Left ventricle myocardium inferior (tissue), 1 donor: Measurements from ENCODE around the gene CCDC60. TPM values are rescaled to one million over a fixed set of nuclear protein-coding genes. Genes with fewer than 3 reads are reported as not detected.

Experiments used
- DNase-seq: peaks from one replicate; pipeline ENCODE4 v3.0.0-alpha.2; 2020
- H3K27ac ChIP-seq: fragments of 200-600 bp; replicated peaks from 2 replicates; pipeline ENCODE4 v1.8.0; 2021
- H3K27me3 ChIP-seq: fragments of 200-600 bp; 2 replicates; pipeline ENCODE4 v1.8.0; 2021; ENCODE audit warnings: low read depth
- H3K36me3 ChIP-seq: fragments of 200-600 bp; 2 replicates; pipeline ENCODE4 v1.8.0; 2021
- H3K4me1 ChIP-seq: fragments of 200-600 bp; 2 replicates; pipeline ENCODE4 v1.8.0; 2021
- H3K4me3 ChIP-seq: fragments of 200-600 bp; 2 replicates; pipeline ENCODE4 v1.8.0; 2021; ENCODE audit warnings: mild to moderate bottlenecking, moderate library complexity
- H3K9me3 ChIP-seq: fragments of 200-600 bp; replicated peaks from 2 replicates; pipeline ENCODE4 v1.8.0; 2021
- CTCF ChIP-seq: fragments of 200-600 bp; IDR thresholded peaks from 2 replicates; pipeline ENCODE4 v1.8.0; 2021; ENCODE audit warnings: antibody characterized with exemption, mild to moderate bottlenecking, borderline replicate concordance
- intact Hi-C: fragments of 100-400 bp; cut with micrococcal nuclease; formaldehyde crosslinking; loops from one replicate; pipeline ENCODE4 v1.11.0; 2022
- total RNA-seq: library from RNA; stranded (reverse); fragmentation: NEBNext Ultra II Directional; extraction: Animal tissue kit (Norgen Biotek cat#: 25700); gene quantifications from one replicate; pipeline ENCODE4 v1.2.1, GENCODE V29; 2021
- donor health status: DM: no; HTN: yes; CAD: no; lungs with severe emphysema.

CCDC60 gene
- total RNA-seq, 1 donor from 2014 or later: not detected

GRCh38 chr12:119308708-119309456 lies 25.6 kb upstream of the CCDC60 start:
- TF ChIP-seq CTCF: no peak
- Histone ChIP-seq H3K9me3 (no peaks in the 10 kb centered on the region), H3K27ac (no peak overlapping the region), H3K27me3 (no peaks in the 10 kb centered on the region), H3K4me1 (no peaks in the 10 kb centered on the region), H3K4me3 (no peak overlapping the region), H3K36me3 (no peaks in the 10 kb centered on the region)
- intact Hi-C loops: no loop called here
- peak; percentile 29 for DNase-seq

- Histone ChIP-seq H3K27ac (no peak overlapping the region), H3K9me3 (no peaks in the 10 kb centered on the region), H3K27me3 (no peaks in the 10 kb centered on the region), H3K36me3 (no peaks in the 10 kb centered on the region), H3K4me3 (no peak overlapping the region), H3K4me1 (no peaks in the 10 kb centered on the region)
- intact Hi-C loops: no loop called here
- no peak for DNase-seq
- no peak for TF ChIP-seq CTCF
Observed at GRCh38 chr12:119311878-119312277, 22.7 kb upstream of the CCDC60 start.

GRCh38 chr12:119312904-119313303 lies 21.6 kb upstream of the CCDC60 start:
- TF ChIP-seq CTCF: no peak

GRCh38 chr12:119314290-119314689 lies 20.2 kb upstream of the CCDC60 start:
- Histone ChIP-seq H3K27me3 (no peaks in the 10 kb centered on the region), H3K4me3 (no peak overlapping the region), H3K4me1 (no peaks in the 10 kb centered on the region), H3K27ac (no peak overlapping the region), H3K9me3 (no peaks in the 10 kb centered on the region), H3K36me3 (no peaks in the 10 kb centered on the region)
- TF ChIP-seq CTCF: no peak
- intact Hi-C loops: no loop called here
- DNase-seq: no peak

More at GRCh38 chr12:119312904-119313303, 21.6 kb upstream of the CCDC60 start:
- Histone ChIP-seq H3K36me3 (no peaks in the 10 kb centered on the region), H3K9me3 (no peaks in the 10 kb centered on the region), H3K4me3 (no peak overlapping the region), H3K27ac (no peak overlapping the region), H3K4me1 (no peaks in the 10 kb centered on the region), H3K27me3 (no peaks in the 10 kb centered on the region)
- DNase-seq: no peak
- intact Hi-C loops: no loop called here

- no peaks in the 10 kb centered on the region for H3K27me3 ChIP-seq
- H3K9me3 ChIP-seq: peaks cover 7% of the 10 kb centered on the region
- peaks cover 5% of the 10 kb centered on the region for H3K4me1 ChIP-seq
- no peaks in the 10 kb centered on the region for H3K36me3 ChIP-seq
- TF ChIP-seq CTCF: no peak
- H3K27ac ChIP-seq: no peak overlapping the region
- intact Hi-C loops: no loop called here
- DNase-seq: no peak
- no peak overlapping the region for H3K4me3 ChIP-seq
Observed at GRCh38 chr12:119319638-119320037, 14.9 kb upstream of the CCDC60 start.
